Activated CD8-positive, alpha-beta memory T cell treated with anti-CD3 and anti-CD28 coated beads, Interleukin-2, amount 50 U/mL, for 24 hours (primary cell): ENCODE measurements around the gene SMIM17.
"Not testable (repeated sequence)": the region's sequence is repeated elsewhere in the genome, so short reads cannot be mapped to it uniquely, and the experiment has no call there.

Experiments
- DNase-seq: peaks from one replicate; pipeline ENCODE4 v3.0.0-alpha.2; 2020; ENCODE audit errors: extremely low read depth

The SMIM17 gene

GRCh38 chr19:56660381-56661107 lies 17.6 kb downstream of the SMIM17 start:
- no peak for DNase-seq

GRCh38 chr19:56661248-56661647 lies 18.3 kb downstream of the SMIM17 start:
- DNase-seq, result no peak

GRCh38 chr19:56663931-56664500 lies 21.1 kb downstream of the SMIM17 start:
- DNase-seq, result no peak

GRCh38 chr19:56664511-56664910 lies 21.6 kb downstream of the SMIM17 start:
- no peak for DNase-seq

GRCh38 chr19:56667311-56667870 lies 24.4 kb downstream of the SMIM17 start:
- no peak for DNase-seq

GRCh38 chr19:56668676-56669075 lies 25.7 kb downstream of the SMIM17 start:
- DNase-seq, result no peak

- DNase-seq, result no peak
These were observed 27.5 kb downstream of the SMIM17 start for GRCh38 chr19:56670401-56670960.

GRCh38 chr19:56670961-56671612 lies 28.1 kb downstream of the SMIM17 start:
- no peak for DNase-seq

- DNase-seq, result peak; percentile 49
These were observed 28.6 kb downstream of the SMIM17 start, which contains the start of gene ZNF835 for GRCh38 chr19:56671613-56671994. TSS of gene ZNF835 (minus strand) at chr19:56671757. CDS start at chr19:56665198, 6,559 bp downstream.

GRCh38 chr19:56672610-56673009 lies 29.7 kb downstream of the SMIM17 start:
- not testable (repeated sequence) for DNase-seq

- DNase-seq, result no peak
These were observed 35.2 kb downstream of the SMIM17 start for GRCh38 chr19:56678205-56678604.

GRCh38 chr19:56681702-56682101 lies 38.7 kb downstream of the SMIM17 start:
- DNase-seq, result no peak

GRCh38 chr19:56683116-56683515 lies 40.2 kb downstream of the SMIM17 start:
- DNase-seq, result no peak

GRCh38 chr19:56687031-56687430 lies 44.1 kb downstream of the SMIM17 start:
- DNase-seq, result no peak

- DNase-seq, result no peak
These were observed 46.2 kb downstream of the SMIM17 start for GRCh38 chr19:56689198-56689597.

- no peak for DNase-seq
These were observed 47.7 kb downstream of the SMIM17 start for GRCh38 chr19:56690670-56691069.

GRCh38 chr19:56692206-56692895 lies 49.4 kb downstream of the SMIM17 start:
- no peak for DNase-seq

GRCh38 chr19:56699552-56699951 lies 56.6 kb downstream of the SMIM17 start:
- no peak for DNase-seq

GRCh38 chr19:56701895-56702294 lies 58.9 kb downstream of the SMIM17 start:
- DNase-seq, result no peak

- DNase-seq, result no peak
These were observed 63.0 kb downstream of the SMIM17 start for GRCh38 chr19:56705939-56706338.
